GM12801 (cell line): ENCODE measurements around the gene TCERG1L.

Experiments
- CTCF ChIP-seq: IDR thresholded peaks from one replicate; pipeline ENCODE4 v1.5.1; 2011; ENCODE audit warnings: control low read depth; ENCODE audit not compliant: insufficient read length; ENCODE audit errors: extremely low read depth

The TCERG1L gene

GRCh38 chr10:131202990-131203389 is 108.5 kb downstream of the TCERG1L start:
- no peak for TF ChIP-seq CTCF

- TF ChIP-seq CTCF, result no peak
Measured at GRCh38 chr10:131201741-131202515, 109.6 kb downstream of the TCERG1L start.

GRCh38 chr10:131200856-131201470 is 110.6 kb downstream of the TCERG1L start:
- no peak for TF ChIP-seq CTCF

DNA sequence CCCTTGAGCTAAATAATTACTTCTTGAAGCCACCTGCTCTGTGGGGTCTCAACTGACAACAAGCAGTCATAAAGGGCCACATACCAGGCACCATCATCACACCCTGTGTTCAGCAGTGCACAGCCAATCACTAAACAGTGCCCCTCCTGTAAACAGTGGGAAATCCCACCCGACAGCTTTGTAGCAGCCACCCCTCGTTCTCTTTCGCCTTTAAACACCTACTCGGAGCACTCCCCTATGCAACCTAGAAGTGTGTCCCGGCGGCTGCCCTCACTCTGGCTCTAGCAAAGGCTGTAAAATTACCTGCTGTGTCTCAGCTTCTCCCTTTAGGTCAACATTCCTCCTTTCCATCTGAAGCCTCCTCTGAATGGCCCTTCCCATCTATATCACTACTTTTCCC is 111.9 kb downstream of the TCERG1L start:
- TF ChIP-seq CTCF, result no peak

GRCh38 chr10:131198843-131199242 is 112.7 kb downstream of the TCERG1L start:
- TF ChIP-seq CTCF, result no peak

DNA sequence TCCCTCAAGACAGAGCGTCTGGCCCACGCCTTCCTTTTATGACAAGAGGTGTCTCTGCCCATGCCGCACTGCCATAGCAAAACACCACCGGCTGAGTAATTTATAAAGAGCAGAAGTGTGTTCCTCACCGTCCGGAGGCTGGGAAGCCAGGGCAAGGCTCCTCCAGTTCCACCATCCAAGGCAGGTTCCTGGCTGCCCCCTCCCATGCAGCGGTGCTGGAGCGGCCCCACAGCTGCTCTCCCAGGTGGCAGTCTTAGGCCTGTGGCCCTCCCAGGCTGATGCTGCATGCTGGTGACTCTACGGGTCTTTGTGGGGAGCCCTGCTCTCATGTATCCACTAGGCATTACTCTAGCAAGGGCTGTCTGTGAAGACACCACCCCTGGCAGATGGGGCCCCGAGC is 113.1 kb downstream of the TCERG1L start:
- TF ChIP-seq CTCF, result no peak

GRCh38 chr10:131196176-131196885 is 115.2 kb downstream of the TCERG1L start:
- no peak for TF ChIP-seq CTCF
